Medulla oblongata (tissue), 1 donor: ENCODE data around the gene RUBCNL.
"Not testable (repeated sequence)": the region's sequence is repeated elsewhere in the genome, so short reads cannot be mapped to it uniquely, and the experiment has no call there.

ENCODE experiments used
- DNase-seq: peaks from one replicate; pipeline ENCODE4 v3.0.0-alpha.2; 2015; ENCODE audit errors: extremely low spot score

Gene RUBCNL

GRCh38 chr13:46374710-46375109, 12.3 kb downstream of the RUBCNL start:
- DNase-seq = no peak

- DNase-seq = no peak
Measured at GRCh38 chr13:46373623-46374022, 13.4 kb downstream of the RUBCNL start.

GRCh38 chr13:46372938-46373337, 14.1 kb downstream of the RUBCNL start:
- not testable (repeated sequence) for DNase-seq

- no peak for DNase-seq
Measured at GRCh38 chr13:46372071-46372470, 15.0 kb downstream of the RUBCNL start.

GRCh38 chr13:46369506-46370277, 17.4 kb downstream of the RUBCNL start:
- DNase-seq = no peak

GRCh38 chr13:46367617-46368327, 19.3 kb downstream of the RUBCNL start:
- no peak for DNase-seq

- no peak for DNase-seq
Measured at GRCh38 chr13:46361276-46361934, 25.6 kb downstream of the RUBCNL start.

GRCh38 chr13:46360604-46361003, 26.4 kb downstream of the RUBCNL start:
- no peak for DNase-seq

GRCh38 chr13:46359714-46360113, 27.3 kb downstream of the RUBCNL start:
- no peak for DNase-seq

- no peak for DNase-seq
Measured at GRCh38 chr13:46355901-46356590, 31.0 kb downstream of the RUBCNL start.

- DNase-seq = no peak
Measured at GRCh38 chr13:46355088-46355468, 32.0 kb downstream of the RUBCNL start.

- DNase-seq = no peak
Measured at GRCh38 chr13:46354156-46355087, 32.6 kb downstream of the RUBCNL start.

GRCh38 chr13:46352805-46353204, 34.2 kb downstream of the RUBCNL start:
- no peak for DNase-seq

- no peak for DNase-seq
Measured at GRCh38 chr13:46350003-46350402, 37.0 kb downstream of the RUBCNL start.

GRCh38 chr13:46348961-46349360, 38.1 kb downstream of the RUBCNL start:
- no peak for DNase-seq

- DNase-seq = no peak
Measured at GRCh38 chr13:46347277-46347676, 39.8 kb downstream of the RUBCNL start.

- no peak for DNase-seq
Measured at GRCh38 chr13:46345866-46346265, 41.2 kb downstream of the RUBCNL start.

GRCh38 chr13:46345398-46345797, 41.7 kb downstream of the RUBCNL start:
- no peak for DNase-seq

- no peak for DNase-seq
Measured at GRCh38 chr13:46343279-46343994, 43.6 kb downstream of the RUBCNL start.

GRCh38 chr13:46342538-46342937, 44.5 kb downstream of the RUBCNL start:
- DNase-seq = no peak
